OCI-LY3 (cell line): Measurements from ENCODE around the gene RPL14.

Experiments
- EZH2phosphoT487 ChIP-seq: fragments of 200-600 bp; shearing (Covaris generic); IDR thresholded peaks from 2 replicates; pipeline ENCODE4 v1.6.1; 2018; ENCODE audit warnings: antibody characterized with exemption, mixed run types, low read depth
- TF ChIP-seq, protein P1 (sequence below): fragments of 200-600, 300-600 bp; sonication (generic); IDR thresholded peaks from 2 replicates; pipeline ENCODE4 v1.5.1; 2014; ENCODE audit warnings: antibody characterized with exemption, low read length, low read depth

GRCh38 chr3:40470701-40471100 lies 13.6 kb downstream of the RPL14 start:
- TF ChIP-seq, protein P1, sequence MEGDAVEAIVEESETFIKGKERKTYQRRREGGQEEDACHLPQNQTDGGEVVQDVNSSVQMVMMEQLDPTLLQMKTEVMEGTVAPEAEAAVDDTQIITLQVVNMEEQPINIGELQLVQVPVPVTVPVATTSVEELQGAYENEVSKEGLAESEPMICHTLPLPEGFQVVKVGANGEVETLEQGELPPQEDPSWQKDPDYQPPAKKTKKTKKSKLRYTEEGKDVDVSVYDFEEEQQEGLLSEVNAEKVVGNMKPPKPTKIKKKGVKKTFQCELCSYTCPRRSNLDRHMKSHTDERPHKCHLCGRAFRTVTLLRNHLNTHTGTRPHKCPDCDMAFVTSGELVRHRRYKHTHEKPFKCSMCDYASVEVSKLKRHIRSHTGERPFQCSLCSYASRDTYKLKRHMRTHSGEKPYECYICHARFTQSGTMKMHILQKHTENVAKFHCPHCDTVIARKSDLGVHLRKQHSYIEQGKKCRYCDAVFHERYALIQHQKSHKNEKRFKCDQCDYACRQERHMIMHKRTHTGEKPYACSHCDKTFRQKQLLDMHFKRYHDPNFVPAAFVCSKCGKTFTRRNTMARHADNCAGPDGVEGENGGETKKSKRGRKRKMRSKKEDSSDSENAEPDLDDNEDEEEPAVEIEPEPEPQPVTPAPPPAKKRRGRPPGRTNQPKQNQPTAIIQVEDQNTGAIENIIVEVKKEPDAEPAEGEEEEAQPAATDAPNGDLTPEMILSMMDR = no peak
- TF ChIP-seq EZH2phosphoT487 = no peak
